Glutamatergic neuron (in vitro differentiated cells): ENCODE results near the gene ABCC5. TPM values are rescaled to one million over a fixed set of nuclear protein-coding genes. Genes with fewer than 3 reads are reported as not detected.

Source experiments
- DNase-seq: peaks from one replicate; pipeline ENCODE4 v3.0.0; 2022
- H3K27ac Mint-ChIP-seq: one replicate; pipeline ENCODE4 v1.8.0; 2020; ENCODE audit warnings: mild to moderate bottlenecking, mixed read lengths, inconsistent platforms; ENCODE audit not compliant: unreplicated experiment
- H3K27me3 Mint-ChIP-seq: one replicate; pipeline ENCODE4 v1.8.0; 2020; ENCODE audit warnings: mild to moderate bottlenecking, moderate library complexity, mixed read lengths, inconsistent platforms; ENCODE audit not compliant: unreplicated experiment
- H3K36me3 Mint-ChIP-seq: one replicate; pipeline ENCODE4 v1.8.0; 2020; ENCODE audit warnings: mild to moderate bottlenecking, mixed read lengths, inconsistent platforms; ENCODE audit not compliant: unreplicated experiment
- H3K4me1 Mint-ChIP-seq: one replicate; pipeline ENCODE4 v1.8.0; 2020; ENCODE audit warnings: mild to moderate bottlenecking, low read depth, mixed read lengths, inconsistent platforms; ENCODE audit not compliant: unreplicated experiment
- H3K4me3 Mint-ChIP-seq: one replicate; pipeline ENCODE4 v1.8.0; 2020; ENCODE audit warnings: mild to moderate bottlenecking, mixed read lengths, inconsistent platforms; ENCODE audit not compliant: unreplicated experiment
- H3K9me3 Mint-ChIP-seq: one replicate; pipeline ENCODE4 v1.8.0; 2020; ENCODE audit warnings: mild to moderate bottlenecking, moderate library complexity, mixed read lengths, inconsistent platforms; ENCODE audit not compliant: unreplicated experiment
- microRNA-seq: library from miRNA; unstranded; fragments of <30 nt; microRNA quantifications from one replicate; pipeline ENCODE4, GENCODE V29; 2020; ENCODE audit not compliant: unreplicated experiment
- total RNA-seq: library from RNA; stranded (reverse); fragmentation: NEBNext Ultra II Directional; extraction: Animal tissue kit (Norgen Biotek cat#: 25700); gene quantifications from one replicate; pipeline ENCODE4 v1.2.1, GENCODE V29; 2021; ENCODE audit not compliant: unreplicated experiment
- TF ChIP-seq, protein P1 (sequence below): fragments of 200-600 bp; sonication (generic); IDR thresholded peaks from one replicate; pipeline ENCODE4 v1.5.0; 2021; ENCODE audit not compliant: partially characterized antibody, unreplicated experiment

The ABCC5 gene
- total RNA-seq, 1 donor from 2014 or later, result 134 TPM

DNA sequence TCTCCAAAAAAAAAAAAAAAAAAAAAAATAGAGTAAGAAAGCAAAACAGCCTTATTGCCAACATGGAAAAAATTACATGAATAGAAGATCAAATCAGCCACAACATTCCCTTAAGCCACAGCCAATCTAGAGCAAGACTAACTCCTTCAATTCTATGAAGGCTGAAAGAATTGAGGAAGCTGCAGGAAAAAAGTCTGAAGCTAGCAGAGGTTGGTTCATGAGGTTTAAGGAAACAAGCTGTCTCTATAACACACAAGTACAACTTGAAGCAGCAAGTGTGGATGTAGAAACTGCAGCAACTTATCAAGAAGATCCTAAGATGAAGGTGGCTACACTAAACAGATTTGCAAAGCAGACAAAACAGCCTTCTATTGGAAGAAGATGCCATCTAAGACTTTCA lies 142.3 kb downstream of the ABCC5 start:
- Mint-ChIP-seq H3K4me3 (no peak overlapping the region), H3K36me3 (peaks cover 4% of the 10 kb centered on the region), H3K27ac (no peak overlapping the region), H3K27me3 (peaks cover 2% of the 10 kb centered on the region), H3K9me3 (no peaks in the 10 kb centered on the region), H3K4me1 (peaks cover 3% of the 10 kb centered on the region)
- TF ChIP-seq, protein P1, sequence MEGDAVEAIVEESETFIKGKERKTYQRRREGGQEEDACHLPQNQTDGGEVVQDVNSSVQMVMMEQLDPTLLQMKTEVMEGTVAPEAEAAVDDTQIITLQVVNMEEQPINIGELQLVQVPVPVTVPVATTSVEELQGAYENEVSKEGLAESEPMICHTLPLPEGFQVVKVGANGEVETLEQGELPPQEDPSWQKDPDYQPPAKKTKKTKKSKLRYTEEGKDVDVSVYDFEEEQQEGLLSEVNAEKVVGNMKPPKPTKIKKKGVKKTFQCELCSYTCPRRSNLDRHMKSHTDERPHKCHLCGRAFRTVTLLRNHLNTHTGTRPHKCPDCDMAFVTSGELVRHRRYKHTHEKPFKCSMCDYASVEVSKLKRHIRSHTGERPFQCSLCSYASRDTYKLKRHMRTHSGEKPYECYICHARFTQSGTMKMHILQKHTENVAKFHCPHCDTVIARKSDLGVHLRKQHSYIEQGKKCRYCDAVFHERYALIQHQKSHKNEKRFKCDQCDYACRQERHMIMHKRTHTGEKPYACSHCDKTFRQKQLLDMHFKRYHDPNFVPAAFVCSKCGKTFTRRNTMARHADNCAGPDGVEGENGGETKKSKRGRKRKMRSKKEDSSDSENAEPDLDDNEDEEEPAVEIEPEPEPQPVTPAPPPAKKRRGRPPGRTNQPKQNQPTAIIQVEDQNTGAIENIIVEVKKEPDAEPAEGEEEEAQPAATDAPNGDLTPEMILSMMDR, result no peak
- no peak for DNase-seq

DNA sequence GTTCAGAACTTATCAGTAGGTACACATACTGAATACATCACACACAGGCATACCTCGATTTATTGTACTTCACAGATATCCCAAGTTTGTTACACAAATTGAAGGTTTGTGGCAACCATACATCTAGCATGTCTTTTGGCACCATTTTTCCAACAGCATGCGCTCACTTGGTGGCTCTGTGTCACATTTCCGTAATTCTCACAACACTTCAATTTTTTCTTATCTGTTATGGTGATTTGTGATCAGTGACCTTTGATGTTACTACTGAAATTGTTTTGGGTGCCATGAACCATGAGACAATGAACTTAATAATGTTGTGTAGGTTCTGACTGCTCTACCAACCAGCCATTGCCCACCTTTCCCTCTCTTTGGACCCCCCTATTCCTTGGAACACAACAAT lies 143.8 kb downstream of the ABCC5 start:
- no peak overlapping the region for H3K27ac Mint-ChIP-seq
- H3K9me3 Mint-ChIP-seq, result no peaks in the 10 kb centered on the region
- DNase-seq, result no peak
- H3K27me3 Mint-ChIP-seq, result peaks cover 2% of the 10 kb centered on the region
- H3K4me1 Mint-ChIP-seq, result no peaks in the 10 kb centered on the region
- peaks cover 4% of the 10 kb centered on the region for H3K36me3 Mint-ChIP-seq
- no peak overlapping the region for H3K4me3 Mint-ChIP-seq
- TF ChIP-seq, protein P1, result no peak

DNA sequence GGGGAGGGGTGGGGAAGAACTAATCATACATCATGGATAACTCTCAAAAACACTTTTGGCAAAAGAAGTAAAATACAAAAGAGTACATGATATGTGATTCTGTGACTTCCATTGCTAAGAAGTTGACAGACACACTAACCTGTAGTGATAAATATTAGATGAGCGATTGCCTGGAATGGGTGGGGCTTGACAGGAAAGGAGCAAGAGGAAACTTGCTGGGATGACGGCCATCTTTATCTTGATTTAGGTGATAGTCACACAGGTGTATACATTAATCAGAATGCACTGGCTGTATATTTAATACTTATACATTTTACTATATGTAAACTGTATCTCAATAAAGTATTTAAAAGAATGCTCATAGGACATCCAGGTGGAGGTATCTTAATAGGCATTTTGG lies 146.1 kb downstream of the ABCC5 start:
- no peaks in the 10 kb centered on the region for H3K9me3 Mint-ChIP-seq
- H3K27me3 Mint-ChIP-seq, result no peaks in the 10 kb centered on the region
- H3K4me3 Mint-ChIP-seq, result no peak overlapping the region
- H3K36me3 Mint-ChIP-seq, result peaks cover 1% of the 10 kb centered on the region
- H3K27ac Mint-ChIP-seq, result no peak overlapping the region
- TF ChIP-seq, protein P1, result no peak
- H3K4me1 Mint-ChIP-seq, result no peaks in the 10 kb centered on the region
- no peak for DNase-seq

DNA sequence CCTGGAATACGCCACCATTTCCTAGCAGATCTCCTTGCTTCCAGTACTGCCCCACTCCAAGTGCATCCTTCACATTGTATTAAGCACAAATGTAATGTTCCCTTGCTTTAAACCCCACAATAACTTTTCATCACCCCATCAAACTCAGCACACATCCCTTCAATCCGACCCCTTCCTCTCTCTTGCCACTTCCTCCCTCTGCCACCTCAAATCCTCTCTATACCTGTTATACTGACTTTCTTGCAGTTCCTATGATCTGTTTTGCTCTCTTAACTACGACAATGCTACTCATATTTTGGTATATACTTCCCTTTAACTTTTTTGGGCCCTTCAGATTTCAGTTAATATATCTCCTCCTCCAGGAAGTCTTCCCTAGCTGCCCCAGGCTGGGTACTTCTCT lies 147.1 kb downstream of the ABCC5 start:
- no peak overlapping the region for H3K4me3 Mint-ChIP-seq
- H3K27ac Mint-ChIP-seq, result no peak overlapping the region
- TF ChIP-seq, protein P1, result no peak
- DNase-seq, result no peak
- H3K9me3 Mint-ChIP-seq, result no peaks in the 10 kb centered on the region
- H3K27me3 Mint-ChIP-seq, result no peaks in the 10 kb centered on the region
- H3K4me1 Mint-ChIP-seq, result no peaks in the 10 kb centered on the region
- no peaks in the 10 kb centered on the region for H3K36me3 Mint-ChIP-seq

Small RNA genes within 50 kb of the gene (microRNA-seq; reads per million reads assigned to microRNA genes)
- not detected for gene MIR4448

Other genes starting within 250 kb of the ABCC5 start
- 10.2 TPM for gene MAP6D1, start 192.3 kb downstream of the ABCC5 start, total RNA-seq
- 58.5 TPM for gene PARL, start 133.0 kb downstream of the ABCC5 start, total RNA-seq
- gene HTR3D, start 13.9 kb upstream of the ABCC5 start, total RNA-seq, result not detected
- gene HTR3C, start 35.2 kb upstream of the ABCC5 start, total RNA-seq, result not detected
- gene HTR3E, start 79.2 kb upstream of the ABCC5 start, total RNA-seq, result not detected
- gene EIF2B5, start 117.5 kb upstream of the ABCC5 start, total RNA-seq, result 41.6 TPM
- gene DVL3, start 137.5 kb upstream of the ABCC5 start, total RNA-seq, result 213 TPM
- 315 TPM for gene AP2M1, start 157.0 kb upstream of the ABCC5 start, total RNA-seq
- gene ABCF3, start 168.3 kb upstream of the ABCC5 start, total RNA-seq, result 87.9 TPM
- gene VWA5B2, start 211.7 kb upstream of the ABCC5 start, total RNA-seq, result 56.5 TPM
- gene ALG3, start 231.1 kb upstream of the ABCC5 start, total RNA-seq, result 26.5 TPM
- gene EEF1AKMT4, start 231.8 kb upstream of the ABCC5 start, total RNA-seq, result 1.7 TPM
- gene CAMK2N2, start 243.7 kb upstream of the ABCC5 start, total RNA-seq, result 14.8 TPM